Small intestine (tissue), 7 donors: ENCODE data around the gene PRLR. TPM values are rescaled to one million over a fixed set of nuclear protein-coding genes. Genes with fewer than 3 reads are reported as not detected.

ENCODE experiments used
- DNase-seq, 2 donors: peaks; one replicate each; pipeline versions ENCODE4 v3.0.0 to v3.0.0-alpha.2; 2013
- FAIRE-seq: peaks from 2 replicates; lab custom pipeline; 2012; peaks lifted over from hg19 to GRCh38; lab: Jason Lieb, UNC
- H3K27ac ChIP-seq, 3 donors: one replicate each; pipeline ENCODE4 v1.5.1; 2013; ENCODE audit warnings: low read length in 2 of 3, mild to moderate bottlenecking in 2 of 3, control low read depth in 1 of 3, inconsistent platforms in 1 of 3, low read depth in 1 of 3, moderate library complexity in 1 of 3
- H3K27me3 ChIP-seq, 3 donors: one replicate each; pipeline ENCODE4 v1.6.1; 2013; ENCODE audit warnings: low read length in 3 of 3, inconsistent platforms in 1 of 3; ENCODE audit not compliant: control insufficient read depth in 3 of 3, insufficient read depth in 3 of 3
- H3K36me3 ChIP-seq, 3 donors: one replicate each; pipeline ENCODE4 v1.6.1; 2013; ENCODE audit warnings: low read length in 3 of 3, inconsistent platforms in 1 of 3, low read depth in 1 of 3, mild to moderate bottlenecking in 1 of 3, moderate library complexity in 1 of 3; ENCODE audit not compliant: control insufficient read depth in 3 of 3, insufficient read depth in 2 of 3
- H3K4me1 ChIP-seq, 3 donors: one replicate each; pipeline ENCODE4 v1.6.1; 2013; ENCODE audit warnings: low read length in 2 of 3, inconsistent platforms in 1 of 3, low read depth in 1 of 3, mild to moderate bottlenecking in 1 of 3, moderate library complexity in 1 of 3; ENCODE audit not compliant: control insufficient read depth in 3 of 3, insufficient read depth in 2 of 3
- H3K4me3 ChIP-seq, 3 donors: one replicate each; pipeline ENCODE4 v1.5.1; 2013; ENCODE audit warnings: low read length in 3 of 3, control low read depth in 1 of 3, inconsistent platforms in 1 of 3, low read depth in 1 of 3, mild to moderate bottlenecking in 1 of 3, moderate library complexity in 1 of 3
- H3K9me3 ChIP-seq, 2 donors: one replicate each; pipeline ENCODE4 v1.6.1; 2013; ENCODE audit warnings: low read depth in 1 of 2, low read length in 1 of 2; ENCODE audit not compliant: control insufficient read depth in 2 of 2, insufficient read depth in 1 of 2
- WGBS, 3 donors: extraction: QIAGEN DNeasy Blood & Tissue Kit; methylation state at CpG; one replicate each; pipeline ENCODE4 v1.1.7; 2013; 5-methylcytosine and 5-hydroxymethylcytosine counted together
- polyA plus RNA-seq, 4 donors: library from polyadenylated mRNA; stranded (reverse) in 3 of 4; unstranded in 1 of 4; fragments of 200-250 nt in 3 of 4; fragments of 120-200 nt in 1 of 4; gene quantifications; one replicate each; pipeline versions ENCODE4 v1.2.1 to v1.2.3, GENCODE V29; 2013
- donor health status: healthy with polysubstance abuse.
- donor health status: control.
- donor health status: control.
- donor health status: Bipolar disorder and iron deficiency.
- donor health status: healthy.

Gene PRLR
- polyA plus RNA-seq, 4 donors = 1.4 to 84.6 (median 2.9) TPM

- DNase-seq = no peak
- WGBS, 3 donors = 91 to 94% (median 91%) methylated on average over 4 of the region's 4 CpGs
- FAIRE-seq = no peak
These were observed 129.3 kb downstream of the PRLR start for GRCh38 chr5:35101016-35101415.

GRCh38 chr5:35098214-35098613 is 132.1 kb downstream of the PRLR start:
- FAIRE-seq = no peak
- H3K4me1 ChIP-seq = peaks cover 0 to 7% (median 3%) of the 10 kb centered on the region in 3 donors
- H3K4me3 ChIP-seq = no peak overlapping the region
- H3K9me3 ChIP-seq = no peaks in the 10 kb centered on the region
- no peak for DNase-seq
- 66 to 80% (median 70%) methylated on average over 4 of the region's 4 CpGs for WGBS, 3 donors
- H3K27ac ChIP-seq = no peak overlapping the region
- no peaks in the 10 kb centered on the region for H3K27me3 ChIP-seq
- peaks cover 0 to 14% (median 0%) of the 10 kb centered on the region in 3 donors for H3K36me3 ChIP-seq

More at GRCh38 chr5:35101016-35101415, 129.3 kb downstream of the PRLR start:
- Histone ChIP-seq H3K9me3 (peaks cover 0 to 6% of the 10 kb centered on the region in 2 donors), H3K4me1 (no peaks in the 10 kb centered on the region), H3K4me3 (no peak overlapping the region), H3K36me3 (peaks cover 0 to 17% (median 0%) of the 10 kb centered on the region in 3 donors), H3K27ac (no peak overlapping the region), H3K27me3 (no peaks in the 10 kb centered on the region)

GRCh38 chr5:35096932-35097331 is 133.4 kb downstream of the PRLR start:
- Histone ChIP-seq H3K27me3 (no peaks in the 10 kb centered on the region), H3K27ac (no peak overlapping the region), H3K36me3 (peaks cover 0 to 20% (median 0%) of the 10 kb centered on the region in 3 donors), H3K4me1 (peaks cover 0 to 7% (median 5%) of the 10 kb centered on the region in 3 donors), H3K9me3 (no peaks in the 10 kb centered on the region), H3K4me3 (no peak overlapping the region)
- no peak for DNase-seq
- no peak for FAIRE-seq
- 65 to 78% (median 77%) methylated on average over 1 of the region's 1 CpG for WGBS, 3 donors

- FAIRE-seq (no peak), DNase-seq (no peak)
- H3K4me1 ChIP-seq = peaks cover 0 to 7% (median 5%) of the 10 kb centered on the region in 3 donors
- no peaks in the 10 kb centered on the region for H3K27me3 ChIP-seq
- no peaks in the 10 kb centered on the region for H3K9me3 ChIP-seq
- no peak overlapping the region for H3K27ac ChIP-seq
- peaks cover 0 to 22% (median 0%) of the 10 kb centered on the region in 3 donors for H3K36me3 ChIP-seq
- 44 to 65% (median 58%) methylated on average over 3 of the region's 3 CpGs for WGBS, 3 donors
- H3K4me3 ChIP-seq = no peak overlapping the region
These were observed 134.1 kb downstream of the PRLR start for GRCh38 chr5:35096216-35096615.

GRCh38 chr5:35095366-35095765 is 134.9 kb downstream of the PRLR start:
- FAIRE-seq (no peak), DNase-seq (peak in 1 of 2 donors; percentile 33)
- Histone ChIP-seq H3K27ac (no peak overlapping the region), H3K4me1 (peaks cover 0 to 7% (median 5%) of the 10 kb centered on the region in 3 donors), H3K27me3 (no peaks in the 10 kb centered on the region), H3K36me3 (peaks cover 0 to 22% (median 0%) of the 10 kb centered on the region in 3 donors), H3K9me3 (no peaks in the 10 kb centered on the region), H3K4me3 (no peak overlapping the region)
- WGBS, 3 donors = 58 to 82% (median 63%) methylated on average over 3 of the region's 3 CpGs

- peaks cover 0 to 21% (median 0%) of the 10 kb centered on the region in 3 donors for H3K36me3 ChIP-seq
- DNase-seq (peak in 1 of 2 donors; percentile 36), FAIRE-seq (no peak)
- peaks cover 0 to 1% of the 10 kb centered on the region in 2 donors for H3K9me3 ChIP-seq
- no peaks in the 10 kb centered on the region for H3K27me3 ChIP-seq
- H3K4me3 ChIP-seq = no peak overlapping the region
- 80 to 84% (median 81%) methylated on average over 3 of the region's 3 CpGs for WGBS, 3 donors
- H3K27ac ChIP-seq = no peak overlapping the region
- H3K4me1 ChIP-seq = peaks cover 0 to 7% (median 5%) of the 10 kb centered on the region in 3 donors
These were observed 135.3 kb downstream of the PRLR start for GRCh38 chr5:35094948-35095347.

GRCh38 chr5:35092703-35093102 is 137.6 kb downstream of the PRLR start:
- WGBS, 3 donors = 81 to 100% (median 87%) methylated on average over 2 of the region's 2 CpGs
- Histone ChIP-seq H3K36me3 (peaks cover 0 to 20% (median 0%) of the 10 kb centered on the region in 3 donors), H3K9me3 (peaks cover 0 to 5% of the 10 kb centered on the region in 2 donors), H3K27ac (no peak overlapping the region), H3K4me3 (no peak overlapping the region), H3K27me3 (no peaks in the 10 kb centered on the region), H3K4me1 (peaks cover 0 to 7% (median 5%) of the 10 kb centered on the region in 3 donors)
- DNase-seq (no peak), FAIRE-seq (no peak)

GRCh38 chr5:35091704-35092103 is 138.6 kb downstream of the PRLR start:
- 74 to 80% (median 77%) methylated on average over 5 of the region's 5 CpGs for WGBS, 3 donors
- DNase-seq (no peak), FAIRE-seq (no peak)
- Histone ChIP-seq H3K27me3 (no peaks in the 10 kb centered on the region), H3K9me3 (peaks cover 0 to 5% of the 10 kb centered on the region in 2 donors), H3K4me3 (no peak overlapping the region), H3K36me3 (peaks cover 0 to 19% (median 0%) of the 10 kb centered on the region in 3 donors), H3K27ac (no peak overlapping the region), H3K4me1 (peaks cover 0 to 7% (median 5%) of the 10 kb centered on the region in 3 donors)
